ENCODE measurements around the gene TMED9.
"Not testable (repeated sequence)": the region's sequence is repeated elsewhere in the genome, so short reads cannot be mapped to it uniquely, and the experiment has no call there.

Gene TMED9

DNA sequence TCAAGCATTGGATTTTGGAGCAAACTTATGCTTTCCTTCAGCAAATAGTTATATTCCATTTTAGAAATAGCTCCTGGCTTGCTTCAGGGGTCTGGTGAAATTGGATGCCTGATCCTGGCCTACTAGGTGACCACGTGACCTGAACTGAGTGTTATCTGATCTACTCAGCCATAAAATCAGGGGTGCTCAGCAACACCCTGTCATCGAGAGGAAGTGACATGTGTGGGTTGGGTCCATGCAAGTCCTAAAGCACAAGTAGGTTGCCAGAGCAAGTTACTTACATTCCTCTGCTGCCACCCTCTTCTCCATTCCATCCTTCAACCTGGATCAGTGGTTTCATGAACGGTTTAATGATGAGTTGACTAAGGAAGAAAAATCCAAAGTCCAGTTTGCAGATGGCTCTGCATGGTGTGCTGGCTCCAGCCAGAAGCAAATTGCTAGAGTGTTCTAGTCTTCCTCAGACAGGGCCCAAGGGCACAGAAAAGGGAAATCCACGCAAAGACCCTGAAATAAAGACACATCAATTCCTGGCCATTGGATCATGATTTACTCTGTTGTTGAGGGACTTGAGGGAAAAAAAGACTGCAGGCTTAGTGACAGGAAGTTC lies 34.9 kb upstream of the TMED9 start:
- no peak overlapping the region for H3K4me3 ChIP-seq (ENCODE audit: low read depth, low read length)
- in situ Hi-C loops (cut with HindIII; ENCODE audit: low sequenced_read_pairs): no loop called here
- TF ChIP-seq, protein P1, sequence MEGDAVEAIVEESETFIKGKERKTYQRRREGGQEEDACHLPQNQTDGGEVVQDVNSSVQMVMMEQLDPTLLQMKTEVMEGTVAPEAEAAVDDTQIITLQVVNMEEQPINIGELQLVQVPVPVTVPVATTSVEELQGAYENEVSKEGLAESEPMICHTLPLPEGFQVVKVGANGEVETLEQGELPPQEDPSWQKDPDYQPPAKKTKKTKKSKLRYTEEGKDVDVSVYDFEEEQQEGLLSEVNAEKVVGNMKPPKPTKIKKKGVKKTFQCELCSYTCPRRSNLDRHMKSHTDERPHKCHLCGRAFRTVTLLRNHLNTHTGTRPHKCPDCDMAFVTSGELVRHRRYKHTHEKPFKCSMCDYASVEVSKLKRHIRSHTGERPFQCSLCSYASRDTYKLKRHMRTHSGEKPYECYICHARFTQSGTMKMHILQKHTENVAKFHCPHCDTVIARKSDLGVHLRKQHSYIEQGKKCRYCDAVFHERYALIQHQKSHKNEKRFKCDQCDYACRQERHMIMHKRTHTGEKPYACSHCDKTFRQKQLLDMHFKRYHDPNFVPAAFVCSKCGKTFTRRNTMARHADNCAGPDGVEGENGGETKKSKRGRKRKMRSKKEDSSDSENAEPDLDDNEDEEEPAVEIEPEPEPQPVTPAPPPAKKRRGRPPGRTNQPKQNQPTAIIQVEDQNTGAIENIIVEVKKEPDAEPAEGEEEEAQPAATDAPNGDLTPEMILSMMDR (IDR thresholded peaks at IDR 0.05; ENCODE audit: low read depth, low read length): no peak
- no peak for DNase-seq (ENCODE audit: low read depth, low spot score)

DNA sequence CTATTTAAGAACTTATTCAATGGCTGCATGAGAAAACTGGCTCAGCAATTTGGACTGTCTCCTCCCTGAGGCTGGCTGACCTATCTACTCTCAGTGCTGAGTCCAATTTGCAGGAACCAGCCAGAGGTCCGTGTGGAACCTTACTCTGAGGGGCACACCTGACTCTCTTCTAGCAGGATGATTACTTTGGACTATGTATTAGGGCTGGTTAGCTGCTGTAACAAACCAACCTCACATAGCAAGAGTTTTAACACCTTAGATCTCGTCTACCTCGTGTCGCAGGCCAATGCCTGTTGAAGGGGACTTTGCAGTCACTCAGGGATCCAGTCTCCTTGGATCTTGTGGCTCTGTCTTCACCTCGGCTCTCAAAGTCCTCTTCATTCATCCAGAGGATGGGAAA lies 34.2 kb upstream of the TMED9 start:
- DNase-seq (ENCODE audit: low read depth, low spot score): no peak
- in situ Hi-C loops (cut with HindIII; ENCODE audit: low sequenced_read_pairs): no loop called here
- TF ChIP-seq, protein P1 (IDR thresholded peaks at IDR 0.05; ENCODE audit: low read depth, low read length): no peak
- H3K4me3 ChIP-seq (ENCODE audit: low read depth, low read length): no peak overlapping the region

DNA sequence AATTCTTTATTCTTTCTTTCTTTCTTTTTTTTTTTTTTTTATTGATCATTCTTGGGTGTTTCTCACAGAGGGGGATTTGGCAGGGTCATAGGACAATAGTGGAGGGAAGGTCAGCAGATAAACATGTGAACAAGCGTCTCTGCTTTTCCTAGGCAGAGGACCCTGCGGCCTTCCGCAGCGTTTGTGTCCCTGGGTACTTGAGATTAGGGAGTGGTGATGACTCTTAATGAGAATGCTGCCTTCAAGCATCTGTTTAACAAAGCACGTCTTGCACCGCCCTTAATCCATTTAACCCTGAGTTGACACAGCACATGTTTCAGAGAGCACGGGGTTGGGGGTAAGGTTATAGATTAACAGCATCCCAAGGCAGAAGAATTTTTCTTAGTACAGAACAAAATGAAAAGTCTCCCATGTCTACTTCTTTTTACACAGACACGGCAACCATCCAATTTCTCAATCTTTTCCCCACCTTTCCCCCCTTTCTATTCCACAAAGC lies 32.5 kb upstream of the TMED9 start:
- H3K4me3 ChIP-seq (ENCODE audit: low read depth, low read length); DNase-seq (ENCODE audit: low read depth, low spot score); in situ Hi-C loops (cut with HindIII; ENCODE audit: low sequenced_read_pairs): not testable (repeated sequence)

- no peak overlapping the region for H3K4me3 ChIP-seq (ENCODE audit: low read depth, low read length)
- no peak for DNase-seq (ENCODE audit: low read depth, low spot score)
- in situ Hi-C loops (cut with HindIII; ENCODE audit: low sequenced_read_pairs): no loop called here
- TF ChIP-seq, protein P1 (IDR thresholded peaks at IDR 0.05; ENCODE audit: low read depth, low read length): no peak
Observed at GRCh38 chr5:177565046-177565445, 27.0 kb upstream of the TMED9 start.

DNA sequence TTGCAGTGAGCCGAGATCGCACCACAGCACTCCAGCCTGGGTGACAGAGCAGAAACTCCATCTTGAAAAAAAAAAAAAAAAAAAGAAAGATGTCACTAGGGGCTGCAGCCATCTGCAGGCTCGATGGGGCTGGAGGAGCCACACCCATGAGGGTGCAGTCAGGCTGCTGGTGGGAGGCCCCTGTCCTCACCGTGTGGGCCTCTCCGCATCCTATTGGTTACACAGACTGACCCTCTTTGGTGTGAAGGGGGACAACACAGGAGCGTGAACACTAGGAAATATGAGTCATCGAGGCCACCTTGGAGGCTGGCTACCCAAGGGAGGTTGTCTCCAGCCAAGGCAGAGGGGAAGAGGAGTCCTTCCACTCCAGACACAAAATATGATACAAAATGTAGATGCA lies 23.7 kb upstream of the TMED9 start:
- in situ Hi-C loops (cut with HindIII; ENCODE audit: low sequenced_read_pairs): no loop called here
- DNase-seq (ENCODE audit: low read depth, low spot score): no peak
- H3K4me3 ChIP-seq (ENCODE audit: low read depth, low read length): no peak overlapping the region
- TF ChIP-seq, protein P1 (IDR thresholded peaks at IDR 0.05; ENCODE audit: low read depth, low read length): no peak

DNA sequence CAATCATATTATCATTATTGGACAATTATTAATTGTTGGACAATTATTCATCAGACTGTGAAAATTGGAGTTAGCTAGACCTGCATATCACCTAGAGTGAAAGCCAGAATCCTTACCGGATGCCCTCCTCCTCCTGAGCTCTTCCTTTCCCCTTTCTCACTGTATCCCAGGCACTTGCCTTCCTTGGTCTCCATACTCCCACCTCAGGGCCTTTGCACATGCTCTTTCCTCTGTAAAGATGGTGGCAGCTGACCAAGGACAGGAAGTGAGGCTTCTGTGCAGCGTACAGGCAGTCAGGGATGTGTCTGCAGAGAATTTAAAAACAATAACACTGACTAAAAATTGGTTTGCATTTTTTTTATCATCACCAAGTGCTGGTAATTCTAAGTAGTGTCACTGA lies 22.1 kb upstream of the TMED9 start:
- TF ChIP-seq, protein P1 (IDR thresholded peaks at IDR 0.05; ENCODE audit: low read depth, low read length): no peak
- in situ Hi-C loops (cut with HindIII; ENCODE audit: low sequenced_read_pairs): no loop called here
- DNase-seq (ENCODE audit: low read depth, low spot score): no peak
- no peak overlapping the region for H3K4me3 ChIP-seq (ENCODE audit: low read depth, low read length)

GRCh38 chr5:177575488-177575887 lies 16.5 kb upstream of the TMED9 start:
- TF ChIP-seq, protein P1 (IDR thresholded peaks at IDR 0.05; ENCODE audit: low read depth, low read length): no peak
- no peak for DNase-seq (ENCODE audit: low read depth, low spot score)
- in situ Hi-C loops (cut with HindIII; ENCODE audit: low sequenced_read_pairs): no loop called here
- no peak overlapping the region for H3K4me3 ChIP-seq (ENCODE audit: low read depth, low read length)
